ENCODE results near the gene MYOM1. TPM values are rescaled to one million over a fixed set of nuclear protein-coding genes. Genes with fewer than 3 reads are reported as not detected.

The MYOM1 gene
- total RNA-seq, 4 donors from 2014 or later: 3.1 to 15.8 (median 9.0) TPM

DNA sequence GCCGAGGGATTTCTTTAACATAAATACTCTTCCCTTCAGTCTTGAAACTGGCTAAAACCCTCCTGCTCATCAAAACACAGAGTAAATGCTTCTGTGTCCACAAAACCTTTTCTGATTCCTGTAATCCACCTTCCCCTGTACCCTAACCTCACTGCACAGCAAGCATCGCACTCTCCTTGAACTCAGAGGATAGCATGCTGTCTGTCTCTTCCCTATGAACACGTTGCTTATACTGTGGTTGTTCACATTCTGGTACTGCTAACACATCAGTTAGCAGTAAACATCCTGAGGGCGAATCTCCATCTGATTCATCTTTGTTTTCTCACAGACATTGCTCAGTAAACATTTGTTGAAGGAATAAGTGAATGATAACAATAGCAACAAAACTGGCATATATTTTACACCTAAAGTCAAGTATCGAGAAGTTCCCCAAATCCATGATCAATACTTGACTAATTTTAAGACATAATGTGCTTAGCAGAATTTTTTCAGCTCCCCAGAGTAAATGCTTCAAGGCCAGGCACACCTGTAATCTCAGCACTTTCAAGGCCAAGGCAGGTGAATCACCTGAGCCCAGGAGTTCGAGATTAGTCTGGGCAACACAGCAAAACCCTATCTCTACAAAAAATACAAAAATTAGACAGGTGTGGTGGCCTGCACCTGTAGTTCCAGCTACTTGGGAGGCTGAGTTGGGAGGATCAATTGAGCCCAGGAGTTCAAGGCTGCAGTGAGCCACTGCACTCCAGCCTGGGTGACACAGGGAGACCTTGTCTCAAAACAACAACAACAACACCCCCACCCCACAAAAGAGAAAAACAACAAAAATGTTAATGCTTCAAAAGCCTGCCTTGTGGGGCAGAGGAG, 161.2 kb downstream of the MYOM1 start:
- intact Hi-C loops (cut with DNase I; ENCODE audit: low total_unique reads): no loop called here
- Histone ChIP-seq H3K4me3 (no peak overlapping the region), H3K27ac (no peak overlapping the region), H3K36me3 (no peaks in the 10 kb centered on the region), H3K9me3 (no peaks in the 10 kb centered on the region), H3K27me3 (no peaks in the 10 kb centered on the region), H3K4me1 (no peaks in the 10 kb centered on the region)
- DNase-seq: no peak
- TF ChIP-seq POLR2A (IDR thresholded peaks at IDR 0.05): no peak
- TF ChIP-seq, protein P1, sequence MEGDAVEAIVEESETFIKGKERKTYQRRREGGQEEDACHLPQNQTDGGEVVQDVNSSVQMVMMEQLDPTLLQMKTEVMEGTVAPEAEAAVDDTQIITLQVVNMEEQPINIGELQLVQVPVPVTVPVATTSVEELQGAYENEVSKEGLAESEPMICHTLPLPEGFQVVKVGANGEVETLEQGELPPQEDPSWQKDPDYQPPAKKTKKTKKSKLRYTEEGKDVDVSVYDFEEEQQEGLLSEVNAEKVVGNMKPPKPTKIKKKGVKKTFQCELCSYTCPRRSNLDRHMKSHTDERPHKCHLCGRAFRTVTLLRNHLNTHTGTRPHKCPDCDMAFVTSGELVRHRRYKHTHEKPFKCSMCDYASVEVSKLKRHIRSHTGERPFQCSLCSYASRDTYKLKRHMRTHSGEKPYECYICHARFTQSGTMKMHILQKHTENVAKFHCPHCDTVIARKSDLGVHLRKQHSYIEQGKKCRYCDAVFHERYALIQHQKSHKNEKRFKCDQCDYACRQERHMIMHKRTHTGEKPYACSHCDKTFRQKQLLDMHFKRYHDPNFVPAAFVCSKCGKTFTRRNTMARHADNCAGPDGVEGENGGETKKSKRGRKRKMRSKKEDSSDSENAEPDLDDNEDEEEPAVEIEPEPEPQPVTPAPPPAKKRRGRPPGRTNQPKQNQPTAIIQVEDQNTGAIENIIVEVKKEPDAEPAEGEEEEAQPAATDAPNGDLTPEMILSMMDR (IDR thresholded peaks at IDR 0.05): no peak

GRCh38 chr18:3057526-3057925, 162.2 kb downstream of the MYOM1 start:
- Histone ChIP-seq H3K36me3 (no peaks in the 10 kb centered on the region), H3K27me3 (no peaks in the 10 kb centered on the region), H3K4me1 (no peaks in the 10 kb centered on the region), H3K27ac (no peak overlapping the region), H3K9me3 (no peaks in the 10 kb centered on the region), H3K4me3 (no peak overlapping the region)
- TF ChIP-seq, protein P1 (IDR thresholded peaks at IDR 0.05): no peak
- no peak for TF ChIP-seq POLR2A (IDR thresholded peaks at IDR 0.05)
- intact Hi-C loops (cut with DNase I; ENCODE audit: low total_unique reads): no loop called here
- DNase-seq: no peak

DNA sequence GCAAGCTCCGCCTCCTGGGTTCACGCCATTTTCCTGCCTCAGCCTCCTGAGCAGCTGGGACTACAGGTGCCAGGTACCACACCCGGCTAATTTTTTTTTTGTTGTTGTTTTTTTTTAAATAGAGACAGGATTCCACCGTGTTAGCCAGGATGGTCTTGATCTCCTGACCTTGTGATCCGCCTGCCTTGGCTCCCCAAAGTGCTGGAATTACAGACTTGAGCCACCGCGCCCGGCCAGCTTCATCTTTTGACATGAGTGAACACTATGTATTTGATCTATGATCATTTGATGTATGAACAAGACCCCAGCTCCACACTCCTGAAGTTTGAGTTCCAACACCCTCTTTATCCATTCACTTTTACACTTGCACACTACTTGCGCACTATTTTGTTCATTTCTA, 163.5 kb downstream of the MYOM1 start:
- intact Hi-C loops (cut with DNase I; ENCODE audit: low total_unique reads): no loop called here
- Histone ChIP-seq H3K27me3 (no peaks in the 10 kb centered on the region), H3K4me3 (no peak overlapping the region), H3K4me1 (no peaks in the 10 kb centered on the region), H3K36me3 (no peaks in the 10 kb centered on the region), H3K27ac (no peak overlapping the region), H3K9me3 (no peaks in the 10 kb centered on the region)
- TF ChIP-seq POLR2A (IDR thresholded peaks at IDR 0.05): no peak
- TF ChIP-seq, protein P1 (IDR thresholded peaks at IDR 0.05): no peak
- no peak for DNase-seq

DNA sequence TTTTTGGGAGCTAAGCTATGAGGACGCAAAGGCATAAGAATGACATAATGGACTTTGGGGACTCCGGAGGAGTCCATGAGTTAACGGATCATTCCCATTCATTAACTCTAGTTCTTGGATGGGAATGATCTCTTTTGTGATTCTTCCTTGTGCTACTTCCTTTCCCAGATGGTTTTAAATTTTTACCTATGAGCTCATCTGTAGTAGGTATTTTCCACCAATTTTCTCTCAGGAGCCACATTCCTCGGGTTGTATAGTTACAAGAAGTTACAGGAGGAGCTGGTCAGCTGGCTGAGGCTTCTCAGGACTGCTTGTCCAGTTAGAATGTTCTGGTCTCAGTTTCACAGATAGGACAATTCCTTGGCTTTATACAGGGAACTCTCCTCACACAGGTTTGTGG, 164.0 kb downstream of the MYOM1 start:
- Histone ChIP-seq H3K36me3 (no peaks in the 10 kb centered on the region), H3K4me1 (no peaks in the 10 kb centered on the region), H3K27me3 (no peaks in the 10 kb centered on the region), H3K9me3 (no peaks in the 10 kb centered on the region), H3K4me3 (no peak overlapping the region), H3K27ac (no peak overlapping the region)
- intact Hi-C loops (cut with DNase I; ENCODE audit: low total_unique reads): no loop called here
- DNase-seq: no peak
- TF ChIP-seq, protein P1 (IDR thresholded peaks at IDR 0.05): no peak
- no peak for TF ChIP-seq POLR2A (IDR thresholded peaks at IDR 0.05)

GRCh38 chr18:3055186-3055728, 164.5 kb downstream of the MYOM1 start:
- Histone ChIP-seq H3K9me3 (no peaks in the 10 kb centered on the region), H3K36me3 (no peaks in the 10 kb centered on the region), H3K4me3 (no peak overlapping the region), H3K27me3 (no peaks in the 10 kb centered on the region), H3K4me1 (no peaks in the 10 kb centered on the region), H3K27ac (no peak overlapping the region)
- TF ChIP-seq, protein P1 (IDR thresholded peaks at IDR 0.05): no peak
- TF ChIP-seq POLR2A (IDR thresholded peaks at IDR 0.05): no peak
- intact Hi-C loops (cut with DNase I; ENCODE audit: low total_unique reads): no loop called here
- no peak for DNase-seq

Measured in uterus (tissue), 4 donors.